SK-N-MC (cell line): ENCODE results near the gene MCOLN2.
"Not testable (repeated sequence)": the region's sequence is repeated elsewhere in the genome, so short reads cannot be mapped to it uniquely, and the experiment has no call there.

Source experiments
- DNase-seq: peaks from one replicate; pipeline ENCODE4 v3.0.0-alpha.2; 2011; ENCODE audit warnings: low read depth, low spot score
- H3K27ac ChIP-seq: fragments of 200-600 bp; sonication (generic); 2 replicates; pipeline ENCODE4 v1.5.1; 2016; ENCODE audit warnings: mixed run types
- H3K36me3 ChIP-seq: fragments of 200-600 bp; sonication (generic); 2 replicates; pipeline ENCODE4 v1.6.1; 2017; ENCODE audit warnings: antibody characterized with exemption, low read length, mixed read lengths; ENCODE audit not compliant: insufficient read depth
- H3K4me3 ChIP-seq: fragments of 200-600 bp; sonication (generic); 2 replicates; pipeline ENCODE4 v1.5.1; 2016
- H3K9ac ChIP-seq: fragments of 200-600 bp; sonication (generic); 2 replicates; pipeline ENCODE4 v1.8.0; 2017; ENCODE audit warnings: mixed run types, mixed read lengths; ENCODE audit not compliant: insufficient read length
- H3K9me3 ChIP-seq: fragments of 200-600 bp; sonication (generic); 2 replicates; pipeline ENCODE4 v1.6.1; 2017; ENCODE audit warnings: low read depth, mild to moderate bottlenecking, antibody characterized with exemption, low read length, moderate library complexity, mixed read lengths
- EZH2 ChIP-seq: fragments of 200-600 bp; sonication (generic); IDR thresholded peaks from one replicate; pipeline ENCODE4 v1.6.1; 2017; ENCODE audit warnings: antibody characterized with exemption
- FOXP2 ChIP-seq: optimal IDR thresholded peaks from 2 replicates; pipeline ENCODE3; 2011; ENCODE audit warnings: mild to moderate bottlenecking, moderate library complexity; ENCODE audit not compliant: insufficient read depth; ENCODE audit errors: extremely low read length, control extremely low read depth
- POLR2AphosphoS5 ChIP-seq: IDR thresholded peaks from 2 replicates; pipeline ENCODE4 v1.6.1; 2012; ENCODE audit warnings: mild to moderate bottlenecking, low read depth, low read length, borderline replicate concordance

MCOLN2 gene

DNA sequence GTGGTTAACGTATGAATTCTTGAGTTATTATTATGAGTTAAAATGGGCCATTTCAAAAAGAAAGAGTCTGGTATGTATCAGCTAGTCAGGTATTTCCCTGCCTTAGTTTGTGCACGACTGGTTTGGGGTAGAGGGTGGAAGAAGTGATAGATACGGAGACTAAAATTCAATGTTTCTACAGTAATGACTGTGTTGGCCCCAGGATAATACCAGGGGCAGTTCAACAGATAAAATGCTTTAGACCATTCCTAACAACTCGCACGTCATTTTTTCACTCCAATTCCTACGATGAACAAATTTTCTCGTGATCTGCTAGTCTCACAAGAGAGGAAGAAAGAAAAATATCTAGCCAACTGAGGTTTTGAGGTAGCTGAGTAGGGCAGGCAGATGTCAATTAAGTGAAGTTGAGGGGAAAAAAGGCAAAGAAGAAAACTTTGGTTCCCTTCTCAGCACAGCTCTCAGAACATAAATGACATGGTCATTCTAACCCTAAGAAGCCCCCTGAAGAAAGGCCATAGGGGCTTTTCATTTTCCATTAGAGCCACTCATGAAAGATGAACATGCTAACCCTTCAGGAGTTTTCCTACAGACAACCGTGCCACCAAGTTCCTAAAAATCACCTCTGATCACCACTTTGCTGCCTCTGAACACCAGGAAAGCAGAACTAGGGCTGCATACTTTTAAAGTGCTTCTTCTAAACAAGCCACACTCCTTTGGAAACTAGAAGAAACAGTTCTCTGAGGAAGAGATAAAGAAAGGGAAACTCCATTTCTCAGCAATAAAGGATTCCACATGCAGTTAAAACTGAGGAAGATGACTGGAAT lies 5.6 kb downstream of the MCOLN2 start:
- Histone ChIP-seq H3K9ac (no peak overlapping the region), H3K27ac (no peak overlapping the region)
- no peak for TF ChIP-seq EZH2
- TF ChIP-seq POLR2AphosphoS5 = no peak
- TF ChIP-seq FOXP2 = no peak

DNA sequence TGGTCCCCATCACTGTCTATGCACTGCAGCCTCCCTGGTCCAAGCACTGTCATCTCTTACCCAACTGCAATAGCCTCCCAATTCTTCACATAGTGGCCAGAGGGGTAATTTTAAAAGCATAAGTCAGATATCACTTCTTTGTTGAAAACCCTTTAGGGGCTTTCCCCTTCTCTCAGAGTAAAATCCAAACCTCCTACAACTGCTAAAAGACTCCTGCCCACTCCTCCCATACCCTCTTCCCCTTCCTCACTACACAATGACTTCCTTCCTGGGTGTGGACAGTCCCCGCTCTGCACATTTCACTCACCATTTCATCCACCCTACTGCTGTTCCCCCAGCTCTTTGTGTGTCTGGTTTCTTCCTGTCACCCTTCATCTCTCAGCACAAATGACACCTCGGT lies 8.3 kb downstream of the MCOLN2 start:
- Histone ChIP-seq H3K9ac (no peak overlapping the region), H3K4me3 (no peak overlapping the region), H3K27ac (no peak overlapping the region), H3K36me3 (no peaks in the 10 kb centered on the region), H3K9me3 (no peaks in the 10 kb centered on the region)
- no peak for TF ChIP-seq POLR2AphosphoS5
- TF ChIP-seq FOXP2 = no peak
- TF ChIP-seq EZH2 = no peak
- DNase-seq = no peak

More for the DNA sequence above, 5.6 kb downstream of the MCOLN2 start:
- no peaks in the 10 kb centered on the region for H3K9me3 ChIP-seq
- H3K36me3 ChIP-seq = no peaks in the 10 kb centered on the region
- no peak for DNase-seq
- no peak overlapping the region for H3K4me3 ChIP-seq

GRCh38 chr1:84986561-84986960 lies 10.4 kb downstream of the MCOLN2 start:
- not testable (repeated sequence) for H3K27ac ChIP-seq, H3K4me3 ChIP-seq, H3K36me3 ChIP-seq, H3K9ac ChIP-seq, DNase-seq, H3K9me3 ChIP-seq

DNA sequence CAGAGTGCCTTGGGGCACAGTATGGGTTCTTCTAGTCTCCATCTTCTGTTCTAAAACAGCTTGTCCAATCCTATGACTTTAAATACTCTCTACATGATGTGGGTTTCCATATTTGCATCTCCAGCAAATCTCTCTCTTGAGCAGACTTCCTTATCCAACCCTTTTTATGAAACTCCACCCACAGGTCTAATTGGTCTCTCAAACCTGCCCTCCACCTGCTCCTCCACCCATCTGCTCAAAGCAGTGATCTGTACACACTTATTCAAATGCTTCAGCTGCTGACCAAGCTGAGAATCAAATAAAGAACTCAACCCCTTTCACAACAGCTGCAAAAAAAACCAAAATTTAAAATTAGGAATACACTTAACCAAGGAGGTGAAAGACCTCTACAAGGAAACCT lies 11.5 kb downstream of the MCOLN2 start:
- H3K9me3 ChIP-seq = no peaks in the 10 kb centered on the region
- no peaks in the 10 kb centered on the region for H3K36me3 ChIP-seq
- no peak for DNase-seq
- no peak overlapping the region for H3K9ac ChIP-seq
- H3K4me3 ChIP-seq = no peak overlapping the region
- no peak overlapping the region for H3K27ac ChIP-seq
- TF ChIP-seq EZH2 = no peak
- TF ChIP-seq FOXP2 = no peak
- no peak for TF ChIP-seq POLR2AphosphoS5

- TF ChIP-seq FOXP2 (no peak), POLR2AphosphoS5 (no peak), EZH2 (no peak)
- no peak overlapping the region for H3K27ac ChIP-seq
- H3K9ac ChIP-seq = no peak overlapping the region
- H3K9me3 ChIP-seq = no peaks in the 10 kb centered on the region
- DNase-seq = no peak
- H3K36me3 ChIP-seq = no peaks in the 10 kb centered on the region
- no peak overlapping the region for H3K4me3 ChIP-seq
Observed at GRCh38 chr1:84982395-84982794, 14.5 kb downstream of the MCOLN2 start.

- no peaks in the 10 kb centered on the region for H3K9me3 ChIP-seq
- H3K27ac ChIP-seq = no peak overlapping the region
- H3K36me3 ChIP-seq = no peaks in the 10 kb centered on the region
- no peak for TF ChIP-seq EZH2
- TF ChIP-seq POLR2AphosphoS5 = no peak
- no peak for TF ChIP-seq FOXP2
- no peak overlapping the region for H3K9ac ChIP-seq
- no peak for DNase-seq
- H3K4me3 ChIP-seq = no peak overlapping the region
Observed at GRCh38 chr1:84975035-84975434, 21.9 kb downstream of the MCOLN2 start.

DNA sequence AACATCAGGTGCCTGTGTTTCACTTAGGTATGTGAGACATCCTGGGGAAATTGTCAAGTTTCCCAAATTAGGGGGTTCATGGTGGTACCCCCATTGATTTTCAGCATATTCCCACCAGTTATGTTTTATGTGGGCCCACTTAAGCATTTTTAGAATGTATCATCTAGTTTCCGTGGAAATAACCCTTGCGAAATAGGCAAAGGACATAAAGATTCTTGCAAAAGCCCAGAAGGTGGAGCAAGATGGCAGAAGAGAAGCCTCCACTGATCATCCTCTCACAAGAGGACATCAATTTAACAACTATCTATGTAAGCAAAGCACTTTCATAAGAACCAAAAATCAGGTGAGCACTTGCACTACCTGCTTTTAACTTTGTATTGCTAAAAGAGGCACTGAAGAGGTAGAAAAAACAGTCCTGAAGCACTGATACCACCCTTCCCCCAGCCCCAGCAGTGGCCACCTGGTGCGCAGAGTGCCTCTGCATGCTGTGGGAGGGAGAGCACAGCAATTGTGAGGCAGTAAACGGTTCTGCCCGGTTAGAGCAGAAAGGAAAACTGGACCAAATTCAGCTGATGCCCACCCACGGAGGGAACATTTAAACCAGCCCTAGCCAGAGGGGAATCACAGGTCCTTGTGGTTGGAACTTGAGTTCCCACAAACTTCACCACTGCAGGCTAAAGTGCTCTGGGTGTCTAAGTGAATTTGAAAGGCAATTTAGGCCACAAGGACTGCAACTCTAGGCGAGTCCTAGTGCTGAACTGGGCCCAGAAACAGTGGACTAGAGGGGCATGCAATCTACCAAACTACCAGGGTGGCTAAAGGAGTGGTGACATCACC lies 23.2 kb downstream of the MCOLN2 start:
- H3K36me3 ChIP-seq = no peaks in the 10 kb centered on the region
- no peak for TF ChIP-seq POLR2AphosphoS5
- no peak for TF ChIP-seq EZH2
- no peak for TF ChIP-seq FOXP2
- H3K9ac ChIP-seq = no peak overlapping the region
- no peak overlapping the region for H3K4me3 ChIP-seq
- no peaks in the 10 kb centered on the region for H3K9me3 ChIP-seq
- no peak overlapping the region for H3K27ac ChIP-seq
- no peak for DNase-seq

DNA sequence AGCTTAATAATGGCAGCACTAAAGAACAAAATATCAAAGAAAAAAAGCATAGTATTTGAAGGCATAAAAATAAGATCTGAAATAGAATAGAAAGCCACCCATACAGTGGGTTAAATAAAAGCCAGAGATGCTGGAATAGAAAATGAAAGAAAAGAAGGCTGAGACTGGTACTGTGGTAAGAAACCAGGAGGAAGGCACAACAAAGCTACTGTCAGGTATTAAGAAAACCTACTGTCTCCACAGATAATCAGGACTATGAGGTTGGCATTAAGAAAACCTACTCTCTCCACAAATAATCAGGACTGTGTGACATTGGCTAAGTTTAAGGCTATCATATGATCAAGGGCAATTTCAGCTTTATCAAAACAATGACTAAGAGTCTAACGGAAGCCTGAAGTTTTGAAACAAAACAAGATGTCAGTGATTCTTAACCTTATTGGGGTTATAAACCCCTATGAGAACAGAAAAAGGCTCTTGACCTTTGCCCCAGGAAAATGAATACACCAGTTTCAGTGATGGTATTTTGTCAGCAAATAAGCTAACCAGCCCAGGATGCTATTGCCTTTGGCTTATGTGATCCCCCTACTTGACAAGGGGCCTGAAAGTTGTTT lies 24.4 kb downstream of the MCOLN2 start:
- no peak overlapping the region for H3K4me3 ChIP-seq
- TF ChIP-seq EZH2 (no peak), FOXP2 (no peak), POLR2AphosphoS5 (no peak)

More for the DNA sequence above, 24.4 kb downstream of the MCOLN2 start:
- no peak overlapping the region for H3K27ac ChIP-seq
- DNase-seq = no peak
- no peak overlapping the region for H3K9ac ChIP-seq
- H3K9me3 ChIP-seq = no peaks in the 10 kb centered on the region
- no peaks in the 10 kb centered on the region for H3K36me3 ChIP-seq
